ENCODE data around the gene PRAMEF9.
"Not testable (repeated sequence)": the region's sequence is repeated elsewhere in the genome, so short reads cannot be mapped to it uniquely, and the experiment has no call there.

The PRAMEF9 gene

DNA sequence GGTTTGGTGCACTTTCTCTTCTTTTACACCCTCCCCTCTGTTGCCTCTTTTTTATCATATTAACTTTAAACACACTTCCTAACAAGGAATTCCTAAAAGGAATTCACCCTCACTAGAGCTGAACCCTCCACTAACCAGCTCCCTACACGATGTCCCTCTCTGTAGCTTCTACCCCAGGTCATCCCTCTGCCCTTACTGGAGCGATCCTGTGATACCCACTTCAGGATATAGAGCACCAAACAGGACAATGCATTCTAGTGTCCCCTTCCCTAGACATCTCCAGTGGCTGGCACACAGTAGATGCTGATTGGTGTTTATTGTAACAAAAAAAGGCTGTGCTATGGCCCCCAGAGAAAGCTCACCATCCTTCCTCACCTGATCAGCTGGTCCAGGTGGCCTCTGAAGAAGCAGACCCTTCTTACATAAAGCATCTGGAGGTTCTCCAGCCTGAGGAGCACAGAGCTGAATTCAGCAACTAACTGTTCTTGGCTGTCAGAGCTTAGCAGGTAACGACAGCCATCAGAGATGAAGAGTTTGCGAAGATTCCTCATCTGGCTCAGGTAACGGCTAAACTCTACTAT, 52.9 kb downstream of the PRAMEF9 start:
- no peaks in the 10 kb centered on the region for H3K27me3 ChIP-seq (replicated peaks; ENCODE audit: insufficient read depth, low read length)
- no peak overlapping the region for H2AFZ ChIP-seq (ENCODE audit: low read length)
- H3K9me2 ChIP-seq (replicated peaks; ENCODE audit: insufficient read depth, low read length) = no peaks in the 10 kb centered on the region
- no peaks in the 10 kb centered on the region for H3F3A ChIP-seq (ENCODE audit: insufficient read depth, low read length)
- no peaks in the 10 kb centered on the region for H3K4me1 ChIP-seq (ENCODE audit: low read length)
- no peaks in the 10 kb centered on the region for H3K9me3 ChIP-seq (replicated peaks; ENCODE audit: insufficient read depth, low read length)
- H3K9ac ChIP-seq (ENCODE audit: low read length) = no peak overlapping the region
- DNase-seq = no peak
- no peaks in the 10 kb centered on the region for H3K36me3 ChIP-seq (replicated peaks; ENCODE audit: insufficient read depth, low read length)
- H3K79me2 ChIP-seq (ENCODE audit: low read length) = no peaks in the 10 kb centered on the region
- H4K20me1 ChIP-seq (ENCODE audit: insufficient read depth, low read length) = no peaks in the 10 kb centered on the region
- TF ChIP-seq, protein P1, sequence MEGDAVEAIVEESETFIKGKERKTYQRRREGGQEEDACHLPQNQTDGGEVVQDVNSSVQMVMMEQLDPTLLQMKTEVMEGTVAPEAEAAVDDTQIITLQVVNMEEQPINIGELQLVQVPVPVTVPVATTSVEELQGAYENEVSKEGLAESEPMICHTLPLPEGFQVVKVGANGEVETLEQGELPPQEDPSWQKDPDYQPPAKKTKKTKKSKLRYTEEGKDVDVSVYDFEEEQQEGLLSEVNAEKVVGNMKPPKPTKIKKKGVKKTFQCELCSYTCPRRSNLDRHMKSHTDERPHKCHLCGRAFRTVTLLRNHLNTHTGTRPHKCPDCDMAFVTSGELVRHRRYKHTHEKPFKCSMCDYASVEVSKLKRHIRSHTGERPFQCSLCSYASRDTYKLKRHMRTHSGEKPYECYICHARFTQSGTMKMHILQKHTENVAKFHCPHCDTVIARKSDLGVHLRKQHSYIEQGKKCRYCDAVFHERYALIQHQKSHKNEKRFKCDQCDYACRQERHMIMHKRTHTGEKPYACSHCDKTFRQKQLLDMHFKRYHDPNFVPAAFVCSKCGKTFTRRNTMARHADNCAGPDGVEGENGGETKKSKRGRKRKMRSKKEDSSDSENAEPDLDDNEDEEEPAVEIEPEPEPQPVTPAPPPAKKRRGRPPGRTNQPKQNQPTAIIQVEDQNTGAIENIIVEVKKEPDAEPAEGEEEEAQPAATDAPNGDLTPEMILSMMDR (IDR thresholded peaks at IDR 0.05; ENCODE audit: low read length) = no peak
- TF ChIP-seq EZH2 (optimal IDR thresholded peaks at IDR 0.05; ENCODE audit: low read depth, low read length) (no peak), EZH2phosphoT487 (IDR thresholded peaks at IDR 0.05; ENCODE audit: low read length) (no peak)
- H3K4me3 ChIP-seq (ENCODE audit: low read length) = no peak overlapping the region
- H3K27ac ChIP-seq (ENCODE audit: low read length) = no peak overlapping the region
- no peak overlapping the region for H3K4me2 ChIP-seq (ENCODE audit: low read depth, low read length)

DNA sequence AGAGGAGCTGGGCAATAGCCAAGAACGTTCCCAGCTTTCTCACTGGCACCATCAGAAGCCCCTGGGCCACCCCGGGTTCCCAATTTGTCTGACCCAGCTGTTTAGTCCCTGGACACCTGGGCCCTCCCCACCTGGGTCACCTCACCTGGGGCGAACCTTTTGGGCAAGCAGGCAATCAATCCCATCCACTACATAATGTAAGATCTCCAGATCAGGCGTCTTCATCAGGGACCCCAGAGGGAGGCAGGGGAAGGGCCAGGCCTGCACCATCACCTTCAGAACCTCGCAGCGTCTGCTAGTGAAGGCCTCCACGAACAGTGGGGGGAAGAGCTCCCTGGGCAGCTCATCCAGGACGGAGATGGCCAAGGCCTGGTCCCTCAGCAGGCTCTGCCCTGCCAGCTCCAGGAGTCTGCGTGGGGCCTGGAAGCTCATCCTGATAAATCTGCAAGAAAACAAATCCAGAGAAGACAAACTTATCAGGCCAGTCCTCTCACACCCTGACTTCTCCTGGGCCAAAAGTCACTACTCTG, 54.1 kb downstream of the PRAMEF9 start, which contains the start of gene PRAMEF18:
Gene PRAMEF18 (minus strand): TSS at position 480 of the 530 bp plus-strand sequence. CDS start 48 bp downstream, at position 432.
- H3K27ac ChIP-seq (ENCODE audit: low read length); H3K4me3 ChIP-seq (ENCODE audit: low read length); H3K27me3 ChIP-seq (replicated peaks; ENCODE audit: insufficient read depth, low read length); H3K9ac ChIP-seq (ENCODE audit: low read length); H3K4me2 ChIP-seq (ENCODE audit: low read depth, low read length); H3K9me2 ChIP-seq (replicated peaks; ENCODE audit: insufficient read depth, low read length); H3F3A ChIP-seq (ENCODE audit: insufficient read depth, low read length); H3K4me1 ChIP-seq (ENCODE audit: low read length); H3K36me3 ChIP-seq (replicated peaks; ENCODE audit: insufficient read depth, low read length); H4K20me1 ChIP-seq (ENCODE audit: insufficient read depth, low read length); DNase-seq; H2AFZ ChIP-seq (ENCODE audit: low read length); H3K9me3 ChIP-seq (replicated peaks; ENCODE audit: insufficient read depth, low read length); H3K79me2 ChIP-seq (ENCODE audit: low read length): not testable (repeated sequence)

DNA sequence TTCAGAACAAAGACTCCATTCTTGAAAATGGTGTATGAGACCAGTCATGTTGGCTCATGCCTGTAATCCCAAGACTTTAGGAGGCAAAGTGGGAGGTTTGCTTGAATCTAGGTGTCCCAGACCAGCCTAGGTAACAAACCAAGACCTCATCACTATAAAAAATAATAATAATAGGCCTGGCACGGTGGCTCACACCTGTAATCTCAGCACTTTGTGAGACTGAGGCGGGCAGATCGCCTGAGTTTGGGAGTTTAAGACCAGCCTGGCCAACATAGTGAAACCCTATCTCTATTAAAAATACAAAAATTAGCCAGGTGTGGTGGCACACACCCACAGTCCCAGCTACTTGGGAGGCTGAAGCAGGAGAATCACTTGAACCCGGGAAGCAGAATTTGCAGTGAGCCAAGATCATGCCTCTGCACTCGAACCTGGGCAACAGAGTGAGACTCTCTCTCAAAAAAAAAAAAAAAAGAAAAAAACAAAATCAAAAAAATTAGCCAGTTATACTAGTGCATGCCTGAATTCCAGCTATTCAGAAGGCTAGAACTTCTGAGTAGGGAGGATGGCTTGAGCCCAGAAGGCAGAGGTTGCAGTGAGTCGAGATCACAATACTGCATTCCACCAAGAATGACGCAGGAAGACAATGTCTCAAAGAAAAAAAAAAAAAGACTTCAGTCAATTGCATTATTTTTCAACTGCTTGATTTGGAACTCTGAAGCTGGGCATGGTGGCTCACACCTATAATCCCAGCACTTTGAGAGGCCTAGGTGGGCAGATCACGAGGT, 55.8 kb downstream of the PRAMEF9 start:
- H3K4me3 ChIP-seq (ENCODE audit: low read length); H3K4me2 ChIP-seq (ENCODE audit: low read depth, low read length); H3K27me3 ChIP-seq (replicated peaks; ENCODE audit: insufficient read depth, low read length); DNase-seq; H3K79me2 ChIP-seq (ENCODE audit: low read length); H3K9ac ChIP-seq (ENCODE audit: low read length); H3F3A ChIP-seq (ENCODE audit: insufficient read depth, low read length); H3K9me3 ChIP-seq (replicated peaks; ENCODE audit: insufficient read depth, low read length); H3K9me2 ChIP-seq (replicated peaks; ENCODE audit: insufficient read depth, low read length); H2AFZ ChIP-seq (ENCODE audit: low read length); H3K27ac ChIP-seq (ENCODE audit: low read length); H3K4me1 ChIP-seq (ENCODE audit: low read length); H4K20me1 ChIP-seq (ENCODE audit: insufficient read depth, low read length); H3K36me3 ChIP-seq (replicated peaks; ENCODE audit: insufficient read depth, low read length): not testable (repeated sequence)

DNA sequence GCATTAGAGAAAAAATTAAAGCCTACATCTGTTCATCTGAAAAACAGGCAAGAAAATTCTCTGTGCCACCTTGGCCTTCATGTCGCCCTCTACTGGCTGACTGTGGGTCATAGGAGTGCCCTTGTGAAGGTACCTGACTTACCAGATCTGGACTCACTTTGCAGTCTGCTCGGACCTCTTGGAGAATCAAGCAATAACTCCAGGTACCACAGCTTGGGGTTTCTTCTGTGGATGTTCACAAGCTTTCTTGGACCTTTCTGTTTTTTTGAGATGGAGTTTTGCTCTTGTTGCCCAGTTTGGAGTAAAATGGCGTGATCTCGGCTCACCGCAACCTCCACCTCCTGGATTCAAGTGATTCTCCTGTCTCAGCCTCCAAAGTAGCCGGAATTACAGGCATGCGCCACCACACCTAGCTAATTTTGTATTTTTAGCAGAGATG, 56.7 kb downstream of the PRAMEF9 start:
- Histone ChIP-seq H4K20me1 (ENCODE audit: insufficient read depth, low read length) (no peaks in the 10 kb centered on the region), H3K9me3 (replicated peaks; ENCODE audit: insufficient read depth, low read length) (no peaks in the 10 kb centered on the region), H3K27me3 (replicated peaks; ENCODE audit: insufficient read depth, low read length) (no peaks in the 10 kb centered on the region), H3K4me2 (ENCODE audit: low read depth, low read length) (no peak overlapping the region), H3K9ac (ENCODE audit: low read length) (no peak overlapping the region), H3K9me2 (replicated peaks; ENCODE audit: insufficient read depth, low read length) (no peaks in the 10 kb centered on the region), H3K36me3 (replicated peaks; ENCODE audit: insufficient read depth, low read length) (no peaks in the 10 kb centered on the region), H2AFZ (ENCODE audit: low read length) (no peak overlapping the region), H3K4me1 (ENCODE audit: low read length) (no peaks in the 10 kb centered on the region), H3K4me3 (ENCODE audit: low read length) (no peak overlapping the region), H3K27ac (ENCODE audit: low read length) (no peak overlapping the region), H3K79me2 (ENCODE audit: low read length) (no peaks in the 10 kb centered on the region), H3F3A (ENCODE audit: insufficient read depth, low read length) (no peaks in the 10 kb centered on the region)
- TF ChIP-seq, protein P1 (IDR thresholded peaks at IDR 0.05; ENCODE audit: low read length) = peak; percentile 61
- TF ChIP-seq EZH2phosphoT487 (IDR thresholded peaks at IDR 0.05; ENCODE audit: low read length) = no peak
- DNase-seq = peak; percentile 30

Measured in MM.1S (cell line).